GM12874 (cell line): ENCODE measurements around the gene OR1L1.

Source experiments
- TF ChIP-seq, protein P1 (sequence below): IDR thresholded peaks from 2 replicates; pipeline ENCODE4 v1.5.1; 2011; ENCODE audit warnings: low read depth, mild to moderate bottlenecking, control low read depth, low read length, moderate library complexity; ENCODE audit not compliant: insufficient read depth

Gene OR1L1

DNA sequence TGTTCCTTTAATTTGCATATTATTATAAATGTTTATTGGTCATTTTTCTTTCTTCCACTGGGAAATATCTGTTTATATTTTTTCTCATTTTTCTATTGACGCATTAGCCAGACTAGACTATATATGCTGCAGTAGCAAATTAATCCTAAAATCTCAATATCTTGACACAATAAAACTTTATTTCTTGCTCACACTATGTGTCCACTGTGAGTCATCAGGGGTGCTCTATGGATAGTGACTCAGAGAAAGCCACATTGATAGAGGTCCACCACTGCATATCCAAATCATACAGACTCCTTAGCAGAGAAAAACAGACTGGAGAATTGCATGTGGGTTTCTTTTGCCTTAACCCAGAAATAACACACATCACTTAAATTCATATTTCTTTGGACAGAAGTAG is 34.2 kb downstream of the OR1L1 start:
- TF ChIP-seq, protein P1, sequence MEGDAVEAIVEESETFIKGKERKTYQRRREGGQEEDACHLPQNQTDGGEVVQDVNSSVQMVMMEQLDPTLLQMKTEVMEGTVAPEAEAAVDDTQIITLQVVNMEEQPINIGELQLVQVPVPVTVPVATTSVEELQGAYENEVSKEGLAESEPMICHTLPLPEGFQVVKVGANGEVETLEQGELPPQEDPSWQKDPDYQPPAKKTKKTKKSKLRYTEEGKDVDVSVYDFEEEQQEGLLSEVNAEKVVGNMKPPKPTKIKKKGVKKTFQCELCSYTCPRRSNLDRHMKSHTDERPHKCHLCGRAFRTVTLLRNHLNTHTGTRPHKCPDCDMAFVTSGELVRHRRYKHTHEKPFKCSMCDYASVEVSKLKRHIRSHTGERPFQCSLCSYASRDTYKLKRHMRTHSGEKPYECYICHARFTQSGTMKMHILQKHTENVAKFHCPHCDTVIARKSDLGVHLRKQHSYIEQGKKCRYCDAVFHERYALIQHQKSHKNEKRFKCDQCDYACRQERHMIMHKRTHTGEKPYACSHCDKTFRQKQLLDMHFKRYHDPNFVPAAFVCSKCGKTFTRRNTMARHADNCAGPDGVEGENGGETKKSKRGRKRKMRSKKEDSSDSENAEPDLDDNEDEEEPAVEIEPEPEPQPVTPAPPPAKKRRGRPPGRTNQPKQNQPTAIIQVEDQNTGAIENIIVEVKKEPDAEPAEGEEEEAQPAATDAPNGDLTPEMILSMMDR = no peak
